ENCODE results near the gene CHAD.

DNA sequence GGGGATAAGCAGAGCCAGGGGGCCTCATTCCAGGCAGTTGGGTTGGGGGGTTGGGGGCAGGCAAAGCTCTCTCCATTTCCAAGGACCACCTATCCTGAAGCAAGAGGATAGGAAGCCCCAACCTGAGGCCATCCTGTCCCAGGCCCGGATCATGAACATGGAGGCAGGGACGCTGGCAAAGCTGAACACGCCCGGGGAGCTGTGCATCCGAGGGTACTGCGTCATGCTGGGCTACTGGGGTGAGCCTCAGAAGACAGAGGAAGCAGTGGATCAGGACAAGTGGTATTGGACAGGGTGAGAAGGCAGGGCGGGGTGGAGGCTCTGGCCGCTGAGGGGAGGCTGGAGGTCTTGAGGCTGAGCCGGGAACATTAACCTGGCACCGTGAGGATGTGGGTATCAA lies 3.6 kb upstream of the CHAD start:
- TF ChIP-seq, protein P1, sequence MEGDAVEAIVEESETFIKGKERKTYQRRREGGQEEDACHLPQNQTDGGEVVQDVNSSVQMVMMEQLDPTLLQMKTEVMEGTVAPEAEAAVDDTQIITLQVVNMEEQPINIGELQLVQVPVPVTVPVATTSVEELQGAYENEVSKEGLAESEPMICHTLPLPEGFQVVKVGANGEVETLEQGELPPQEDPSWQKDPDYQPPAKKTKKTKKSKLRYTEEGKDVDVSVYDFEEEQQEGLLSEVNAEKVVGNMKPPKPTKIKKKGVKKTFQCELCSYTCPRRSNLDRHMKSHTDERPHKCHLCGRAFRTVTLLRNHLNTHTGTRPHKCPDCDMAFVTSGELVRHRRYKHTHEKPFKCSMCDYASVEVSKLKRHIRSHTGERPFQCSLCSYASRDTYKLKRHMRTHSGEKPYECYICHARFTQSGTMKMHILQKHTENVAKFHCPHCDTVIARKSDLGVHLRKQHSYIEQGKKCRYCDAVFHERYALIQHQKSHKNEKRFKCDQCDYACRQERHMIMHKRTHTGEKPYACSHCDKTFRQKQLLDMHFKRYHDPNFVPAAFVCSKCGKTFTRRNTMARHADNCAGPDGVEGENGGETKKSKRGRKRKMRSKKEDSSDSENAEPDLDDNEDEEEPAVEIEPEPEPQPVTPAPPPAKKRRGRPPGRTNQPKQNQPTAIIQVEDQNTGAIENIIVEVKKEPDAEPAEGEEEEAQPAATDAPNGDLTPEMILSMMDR (IDR thresholded peaks at IDR 0.05) = no peak
- TF ChIP-seq POLR2AphosphoS5 (IDR thresholded peaks at IDR 0.05) (no peak), POLR2A (IDR thresholded peaks at IDR 0.05) (no peak)

All from gastroesophageal sphincter (tissue), 3 donors.